BLaER1 treated with 17β-estradiol and CSF1 and Interleukin-3, amounts not matched to agents 10 nM and 100 nM (cell line): ENCODE measurements around the gene NEDD1.

Experiments used
- H3K27ac ChIP-seq, 11 experiments: shearing (Covaris generic); formaldehyde crosslinking; 2 replicates each; pipeline ENCODE4 v1.8.1; 2022
- H3K27me3 ChIP-seq, 11 experiments: shearing (Covaris generic); formaldehyde crosslinking; 2 replicates each; pipeline ENCODE4 v1.8.1; 2022
- H3K36me3 ChIP-seq, 11 experiments: shearing (Covaris generic); formaldehyde crosslinking; 2 replicates each; pipeline ENCODE4 v1.8.1; 2022
- H3K4me1 ChIP-seq, 10 experiments: shearing (Covaris generic); formaldehyde crosslinking; 2 replicates each; pipeline ENCODE4 v1.8.1; 2022
- H3K4me2 ChIP-seq, 11 experiments: shearing (Covaris generic); formaldehyde crosslinking; 2 replicates each; pipeline ENCODE4 v1.8.1; 2022
- H3K4me3 ChIP-seq, 10 experiments: shearing (Covaris generic); formaldehyde crosslinking; 2 replicates each; pipeline ENCODE4 v1.8.1; 2022
- H3K9ac ChIP-seq, 11 experiments: shearing (Covaris generic); formaldehyde crosslinking; 2 replicates each; pipeline ENCODE4 v1.8.1; 2022
- H3K9me3 ChIP-seq, 11 experiments: shearing (Covaris generic); formaldehyde crosslinking; replicated peaks in 1 of 11; 2 replicates each; pipeline ENCODE4 v1.8.1; 2022
- H4K20me1 ChIP-seq, 11 experiments: shearing (Covaris generic); formaldehyde crosslinking; 2 replicates each; pipeline ENCODE4 v1.8.1; 2022
- Cebpa-rat ChIP-seq, 11 experiments: shearing (Covaris generic); IDR thresholded peaks; 2 replicates each; pipeline ENCODE4 v1.8.1; 2022

NEDD1 gene

DNA sequence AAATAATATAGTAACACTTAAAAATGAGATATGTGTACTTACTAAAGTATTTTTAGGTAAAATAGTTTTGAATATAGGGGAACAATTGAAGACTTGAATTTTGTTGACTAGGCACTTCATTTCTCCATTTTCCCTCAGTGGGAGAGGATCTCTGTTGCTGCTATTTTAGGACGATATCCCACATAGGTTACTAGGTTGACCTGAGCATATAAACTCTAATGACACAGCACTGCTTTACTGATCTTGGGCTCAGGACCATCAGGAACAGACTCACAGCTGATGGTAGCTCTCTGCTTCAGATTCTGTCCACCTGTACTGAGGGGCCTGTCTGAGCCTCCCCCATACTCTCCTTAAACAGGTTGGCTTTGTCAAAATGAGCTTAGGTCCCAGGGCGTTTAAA is 5.9 kb downstream of the NEDD1 start:
- H3K27ac ChIP-seq, result no peak overlapping the region

GRCh38 chr12:96919510-96920210 is 12.6 kb downstream of the NEDD1 start:
- no peaks in the 10 kb centered on the region for H3K4me1 ChIP-seq
- no peak for TF ChIP-seq Cebpa-rat (IDR thresholded peaks at IDR 0.05)
- no peak overlapping the region for H3K27ac ChIP-seq
- no peak overlapping the region for H3K9ac ChIP-seq
- no peaks in the 10 kb centered on the region for H3K27me3 ChIP-seq
- no peak overlapping the region for H3K4me2 ChIP-seq
- peaks cover 0 to 12% (median 0%) of the 10 kb centered on the region in 11 experiments; a peak in 2 of 22 replicates for H4K20me1 ChIP-seq
- H3K4me3 ChIP-seq, result no peak overlapping the region
- peaks cover 10 to 30% (median 24%) of the 10 kb centered on the region in 11 experiments; a peak in 20 of 22 replicates for H3K9me3 ChIP-seq
- peaks cover 33 to 80% (median 55%) of the 10 kb centered on the region in 11 experiments for H3K36me3 ChIP-seq

More for the DNA sequence above, 5.9 kb downstream of the NEDD1 start:
- Histone ChIP-seq H4K20me1 (peaks cover 0 to 6% (median 0%) of the 10 kb centered on the region in 11 experiments; a peak in 6 of 22 replicates), H3K4me1 (peaks cover 29 to 38% (median 36%) of the 10 kb centered on the region in 10 experiments), H3K4me3 (no peak overlapping the region), H3K4me2 (no peak overlapping the region), H3K27me3 (no peaks in the 10 kb centered on the region), H3K9ac (no peak overlapping the region), H3K9me3 (peaks cover 0 to 13% (median 9%) of the 10 kb centered on the region in 11 experiments; a peak in 6 of 22 replicates), H3K36me3 (peaks cover 0 to 46% (median 28%) of the 10 kb centered on the region in 11 experiments; a peak in 20 of 22 replicates)
- no peak for TF ChIP-seq Cebpa-rat (IDR thresholded peaks at IDR 0.05)

DNA sequence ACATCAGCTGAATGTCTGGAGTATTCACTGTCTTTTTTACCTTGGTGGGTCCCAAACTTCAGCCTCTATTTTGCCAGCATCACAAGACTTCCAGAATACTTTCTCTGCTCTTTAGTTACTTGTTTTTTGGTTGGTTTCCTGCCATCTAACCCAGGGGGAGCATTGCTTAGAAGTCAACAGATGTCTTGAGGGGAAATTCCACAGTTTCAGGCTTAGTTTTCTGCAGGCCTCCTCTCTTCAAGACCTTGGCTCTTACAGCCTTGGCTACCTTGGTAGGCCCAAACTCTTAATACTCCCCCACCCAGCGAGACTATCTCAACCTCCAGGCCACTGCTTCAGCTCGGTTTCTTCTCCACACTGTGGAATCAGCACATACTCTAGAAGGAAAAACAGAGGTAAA is 41.7 kb downstream of the NEDD1 start:
- TF ChIP-seq Cebpa-rat (IDR thresholded peaks at IDR 0.05), result no peak
- Histone ChIP-seq H3K4me1 (no peaks in the 10 kb centered on the region), H3K9me3 (no peaks in the 10 kb centered on the region), H4K20me1 (no peaks in the 10 kb centered on the region), H3K4me2 (no peak overlapping the region), H3K27me3 (no peaks in the 10 kb centered on the region), H3K27ac (no peak overlapping the region), H3K9ac (no peak overlapping the region), H3K4me3 (no peak overlapping the region), H3K36me3 (peaks cover 48 to 96% (median 65%) of the 10 kb centered on the region in 11 experiments)

DNA sequence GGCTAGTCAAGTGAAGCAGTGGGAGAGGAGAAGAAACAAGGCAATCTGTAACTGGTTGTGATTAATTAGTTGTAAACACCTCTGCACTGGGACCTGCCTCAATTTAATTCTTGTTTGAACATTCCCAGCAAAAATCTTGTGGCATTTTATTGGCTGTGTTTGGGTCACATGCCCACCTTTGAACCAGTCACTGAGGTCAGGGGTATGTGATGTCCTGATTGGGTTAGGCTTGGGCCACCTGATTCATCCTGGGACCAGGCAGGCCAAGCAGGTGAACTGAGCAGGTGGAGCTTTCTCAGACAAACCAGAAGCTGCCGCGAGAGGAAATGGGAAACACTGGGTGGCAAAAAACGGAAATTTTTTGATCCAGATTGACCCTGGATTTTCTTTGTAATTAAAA is 72.5 kb downstream of the NEDD1 start:
- Histone ChIP-seq H4K20me1 (no peaks in the 10 kb centered on the region), H3K27ac (no peak overlapping the region), H3K27me3 (no peaks in the 10 kb centered on the region), H3K36me3 (no peaks in the 10 kb centered on the region), H3K4me3 (no peak overlapping the region), H3K4me1 (no peaks in the 10 kb centered on the region), H3K9ac (no peak overlapping the region), H3K4me2 (no peak overlapping the region), H3K9me3 (no peaks in the 10 kb centered on the region)
- TF ChIP-seq Cebpa-rat (IDR thresholded peaks at IDR 0.05), result no peak

- no peaks in the 10 kb centered on the region for H3K4me1 ChIP-seq
- H3K4me3 ChIP-seq, result no peak overlapping the region
- H3K27ac ChIP-seq, result no peak overlapping the region
- H3K4me2 ChIP-seq, result no peak overlapping the region
- H3K36me3 ChIP-seq, result no peaks in the 10 kb centered on the region
- no peak for TF ChIP-seq Cebpa-rat (IDR thresholded peaks at IDR 0.05)
- no peaks in the 10 kb centered on the region for H3K27me3 ChIP-seq
- no peak overlapping the region for H3K9ac ChIP-seq
- no peaks in the 10 kb centered on the region for H4K20me1 ChIP-seq
- no peaks in the 10 kb centered on the region for H3K9me3 ChIP-seq
Observed at GRCh38 chr12:96980991-96981414, 73.9 kb downstream of the NEDD1 start.

GRCh38 chr12:96981911-96982310 is 74.9 kb downstream of the NEDD1 start:
- Histone ChIP-seq H3K4me1 (no peaks in the 10 kb centered on the region), H3K36me3 (no peaks in the 10 kb centered on the region), H3K9ac (no peak overlapping the region), H3K9me3 (no peaks in the 10 kb centered on the region), H3K27me3 (no peaks in the 10 kb centered on the region), H3K4me3 (no peak overlapping the region), H3K4me2 (no peak overlapping the region), H3K27ac (no peak overlapping the region), H4K20me1 (no peaks in the 10 kb centered on the region)
- no peak for TF ChIP-seq Cebpa-rat (IDR thresholded peaks at IDR 0.05)

- H3K27me3 ChIP-seq, result no peaks in the 10 kb centered on the region
- peak in 1 of 11 experiments; percentile 53; a peak in 1 of 22 replicates for TF ChIP-seq Cebpa-rat (IDR thresholded peaks at IDR 0.05)
Observed at GRCh38 chr12:96982671-96983070, 75.6 kb downstream of the NEDD1 start.

DNA sequence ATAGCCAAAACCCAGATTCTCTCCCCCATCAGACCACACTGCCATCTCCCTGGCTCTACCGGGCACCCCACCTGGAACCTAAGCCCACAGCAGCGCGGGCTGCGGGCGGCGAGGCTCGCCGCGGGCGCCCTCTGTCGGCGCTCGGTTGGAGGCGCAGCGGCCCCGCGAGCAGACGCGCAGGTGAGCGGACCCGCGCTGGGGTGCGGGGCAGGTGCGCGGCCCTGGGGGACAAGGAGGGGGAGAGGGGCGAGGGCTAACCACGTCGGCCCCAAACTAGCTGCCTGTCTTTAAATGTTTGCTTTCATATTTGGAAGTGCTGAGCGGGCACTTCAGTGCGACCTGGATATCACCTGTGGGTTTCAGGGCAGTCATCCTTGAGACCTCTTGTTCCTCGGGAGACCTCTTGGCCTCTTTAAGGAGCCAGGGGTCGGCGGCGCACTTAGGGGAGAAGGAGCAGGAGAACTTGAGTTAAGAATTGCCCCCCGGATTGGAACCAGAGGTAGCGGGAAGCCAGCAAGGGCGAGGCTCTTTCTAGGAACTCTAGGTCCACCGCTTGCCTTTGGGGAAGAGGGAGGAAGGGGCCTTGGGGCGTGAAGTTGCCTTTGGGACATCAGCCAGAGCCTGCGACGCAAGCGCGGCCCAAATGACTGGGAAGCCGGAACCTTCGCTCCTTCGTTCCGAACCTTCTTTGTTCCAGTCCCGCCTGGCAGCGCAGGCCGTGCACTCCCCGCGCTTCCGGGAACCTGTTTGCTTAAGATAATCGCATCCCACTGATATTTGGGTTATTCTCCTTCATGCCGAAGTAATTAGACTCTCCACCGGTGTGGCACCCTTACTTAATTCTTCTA is 78.7 kb downstream of the NEDD1 start:
- no peak for TF ChIP-seq Cebpa-rat (IDR thresholded peaks at IDR 0.05)
- no peak overlapping the region for H3K4me2 ChIP-seq
- H3K4me1 ChIP-seq, result no peaks in the 10 kb centered on the region
- no peaks in the 10 kb centered on the region for H3K9me3 ChIP-seq
- no peaks in the 10 kb centered on the region for H4K20me1 ChIP-seq
- no peak overlapping the region for H3K9ac ChIP-seq
- H3K4me3 ChIP-seq, result no peak overlapping the region
- H3K36me3 ChIP-seq, result no peaks in the 10 kb centered on the region
- H3K27me3 ChIP-seq, result no peaks in the 10 kb centered on the region
- H3K27ac ChIP-seq, result no peak overlapping the region

More at GRCh38 chr12:96982671-96983070, 75.6 kb downstream of the NEDD1 start:
- no peaks in the 10 kb centered on the region for H4K20me1 ChIP-seq
- H3K9me3 ChIP-seq, result no peaks in the 10 kb centered on the region
- no peaks in the 10 kb centered on the region for H3K36me3 ChIP-seq
- no peak overlapping the region for H3K4me3 ChIP-seq
- H3K4me2 ChIP-seq, result no peak overlapping the region
- no peaks in the 10 kb centered on the region for H3K4me1 ChIP-seq
- no peak overlapping the region for H3K27ac ChIP-seq
- H3K9ac ChIP-seq, result no peak overlapping the region

- H3K27ac ChIP-seq, result no peak overlapping the region
- H3K36me3 ChIP-seq, result no peaks in the 10 kb centered on the region
- no peak overlapping the region for H3K4me2 ChIP-seq
- H3K27me3 ChIP-seq, result no peaks in the 10 kb centered on the region
- H3K9me3 ChIP-seq, result no peaks in the 10 kb centered on the region
- TF ChIP-seq Cebpa-rat (IDR thresholded peaks at IDR 0.05), result no peak
- no peak overlapping the region for H3K4me3 ChIP-seq
- no peaks in the 10 kb centered on the region for H3K4me1 ChIP-seq
- H4K20me1 ChIP-seq, result no peaks in the 10 kb centered on the region
- H3K9ac ChIP-seq, result no peak overlapping the region
Observed at GRCh38 chr12:96986883-96987523, 79.9 kb downstream of the NEDD1 start.
